ENCODE measurements around the gene PACRG.
A peak's percentile ranks its signal among the peaks of the same experiment; 100 is the strongest.

Gene PACRG

DNA sequence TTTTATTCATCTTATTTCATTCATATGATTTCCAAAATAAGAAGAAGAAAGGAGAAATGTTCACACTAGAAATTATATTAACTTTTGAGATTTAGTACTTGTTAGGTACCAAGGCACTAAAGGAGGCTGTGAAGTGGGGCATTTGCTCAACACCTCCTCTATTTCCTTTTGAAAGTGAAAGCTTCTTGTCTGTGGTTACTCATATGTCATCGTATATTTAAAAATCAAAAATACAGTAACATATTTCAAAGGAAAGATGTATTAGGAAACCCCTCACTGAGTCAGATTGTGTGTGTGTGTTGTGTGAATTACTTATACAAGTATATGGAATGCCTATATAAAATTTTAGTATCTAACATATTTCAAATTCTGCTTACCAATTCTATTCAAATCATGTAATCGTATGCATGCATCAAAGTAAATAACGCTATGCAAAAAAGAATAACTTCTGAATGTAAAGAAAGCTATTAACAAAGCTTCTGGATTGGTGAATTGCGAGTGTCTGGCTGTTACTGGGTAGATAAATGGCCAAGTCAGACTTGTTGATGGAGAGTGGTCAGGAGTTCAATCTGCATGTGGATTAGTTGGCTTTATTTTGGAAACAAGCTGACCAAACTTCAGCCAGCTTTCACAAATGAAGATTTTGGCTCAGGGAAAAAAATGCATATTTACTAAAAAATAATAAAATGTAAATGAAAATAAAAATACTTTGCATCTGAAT is 70.9 kb downstream of the PACRG start:
- DNase-seq: no peak

GRCh38 chr6:162814426-162814973 is 86.7 kb downstream of the PACRG start:
- DNase-seq: no peak

GRCh38 chr6:162817196-162817595 is 89.4 kb downstream of the PACRG start:
- DNase-seq: peak; percentile 14

- DNase-seq: no peak
Observed at GRCh38 chr6:162819284-162819683, 91.5 kb downstream of the PACRG start.

GRCh38 chr6:162821102-162821501 is 93.3 kb downstream of the PACRG start:
- no peak for DNase-seq

- DNase-seq: no peak
Observed at GRCh38 chr6:162825597-162825996, 97.8 kb downstream of the PACRG start.

DNA sequence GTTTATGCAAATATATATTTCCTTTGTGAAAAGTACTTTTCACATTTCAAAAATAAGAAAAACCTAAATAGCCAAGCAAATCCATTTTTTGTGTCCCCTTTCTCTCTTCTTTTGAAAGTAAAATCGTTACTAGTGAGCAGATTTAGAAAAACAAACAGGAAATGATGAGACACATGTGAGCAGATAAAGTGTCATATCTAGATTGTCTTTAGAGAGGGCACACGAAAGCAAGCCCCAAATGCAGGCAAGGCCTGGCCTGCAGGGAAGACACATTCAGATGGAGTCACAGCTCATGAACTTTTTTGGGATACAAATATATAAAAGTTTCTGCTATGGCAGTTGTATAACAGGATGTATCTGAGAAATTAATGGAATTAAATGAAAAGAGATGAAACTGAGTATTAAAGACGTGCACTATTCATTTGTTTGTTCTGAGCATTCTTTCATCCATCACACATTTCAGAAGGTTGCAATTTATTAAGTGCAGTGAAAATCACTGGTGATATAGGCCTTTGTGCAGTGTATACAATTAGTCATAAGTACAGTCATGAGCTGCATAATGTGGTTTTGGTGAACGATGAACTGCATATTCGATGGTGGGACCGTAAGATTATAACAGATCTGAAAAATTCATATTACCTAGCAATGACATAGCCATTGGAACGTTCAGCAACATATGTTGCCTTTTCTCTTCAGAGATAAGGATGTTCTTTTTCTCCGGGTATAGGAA is 101.4 kb downstream of the PACRG start:
- DNase-seq: peak; percentile 3

GRCh38 chr6:162833776-162834175 is 106.0 kb downstream of the PACRG start:
- DNase-seq: no peak

- DNase-seq: no peak
Observed at GRCh38 chr6:162845972-162846371, 118.2 kb downstream of the PACRG start.

- DNase-seq: no peak
Observed at GRCh38 chr6:162846723-162847122, 118.9 kb downstream of the PACRG start.

DNA sequence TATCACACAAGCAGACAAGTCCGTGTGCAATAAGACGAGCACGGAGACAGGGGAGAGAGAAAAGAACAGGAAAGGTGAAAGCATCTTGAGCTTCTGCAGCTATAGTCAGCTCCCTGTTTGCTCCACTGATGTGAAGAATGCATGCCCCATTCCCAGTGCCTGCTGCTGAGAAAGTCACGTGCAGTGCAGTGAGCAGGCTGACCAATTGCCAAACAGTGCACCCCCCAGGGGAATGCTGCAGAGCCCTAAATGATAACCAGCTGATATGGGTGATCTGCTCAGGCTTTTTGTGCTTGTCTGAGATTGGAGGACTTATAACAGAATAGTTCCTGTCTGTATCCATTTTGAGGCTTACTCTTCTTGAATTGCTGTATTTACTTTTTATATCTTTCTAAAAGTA is 121.5 kb downstream of the PACRG start:
- peak; percentile 5 for DNase-seq

DNA sequence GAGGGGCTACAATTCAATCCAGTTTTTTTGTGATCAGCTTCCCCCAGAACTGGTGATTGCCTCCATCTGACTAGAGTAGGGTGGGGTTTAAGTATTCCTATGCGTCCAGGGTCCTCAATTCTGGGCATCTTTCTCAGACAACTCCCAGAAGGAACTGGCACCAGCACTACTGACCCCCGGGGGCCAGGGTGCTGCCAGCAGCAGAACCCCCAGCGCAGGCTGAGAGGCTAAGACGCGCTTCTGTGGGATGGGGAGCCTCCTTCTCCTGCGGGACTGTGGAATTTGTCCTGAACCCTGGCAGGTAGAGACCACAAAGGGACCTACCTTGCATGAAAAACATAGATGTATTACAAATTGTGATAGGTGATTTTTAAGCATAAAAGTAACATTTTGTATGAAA is 124.4 kb downstream of the PACRG start:
- no peak for DNase-seq

DNA sequence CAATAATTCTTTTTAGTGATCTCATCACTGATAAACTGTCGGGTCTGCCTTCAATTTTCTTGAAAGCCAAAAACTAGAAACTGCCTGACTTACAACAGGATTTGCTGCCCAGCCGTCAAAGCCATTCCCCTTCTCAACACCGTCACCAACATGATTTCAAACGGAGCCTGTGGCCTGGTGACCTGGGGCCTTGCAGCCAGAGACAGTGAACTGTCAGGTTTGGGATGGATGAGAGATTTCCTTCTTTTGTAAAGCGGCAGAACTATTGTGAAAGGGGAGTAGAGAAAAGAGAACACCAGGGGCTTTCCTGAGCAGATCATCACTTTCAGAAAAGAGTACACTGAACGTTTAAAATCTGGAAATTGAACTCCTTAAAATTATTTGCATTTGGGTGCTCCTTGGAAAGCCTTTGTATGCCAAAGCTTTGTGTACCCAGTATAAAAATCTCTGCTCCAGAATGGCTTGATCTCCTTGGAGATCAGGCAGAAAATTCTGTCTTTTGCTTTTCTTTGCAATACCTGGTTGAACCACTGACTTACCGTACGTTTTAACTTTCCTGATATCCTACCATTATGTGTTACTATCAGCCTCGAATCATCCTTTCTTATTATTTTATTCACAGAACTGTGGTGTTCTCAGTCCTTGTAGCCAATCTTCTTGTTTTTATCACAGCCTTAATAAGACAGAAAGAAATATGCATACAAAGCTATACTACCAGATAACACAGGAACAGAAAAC is 125.2 kb downstream of the PACRG start:
- no peak for DNase-seq

DNA sequence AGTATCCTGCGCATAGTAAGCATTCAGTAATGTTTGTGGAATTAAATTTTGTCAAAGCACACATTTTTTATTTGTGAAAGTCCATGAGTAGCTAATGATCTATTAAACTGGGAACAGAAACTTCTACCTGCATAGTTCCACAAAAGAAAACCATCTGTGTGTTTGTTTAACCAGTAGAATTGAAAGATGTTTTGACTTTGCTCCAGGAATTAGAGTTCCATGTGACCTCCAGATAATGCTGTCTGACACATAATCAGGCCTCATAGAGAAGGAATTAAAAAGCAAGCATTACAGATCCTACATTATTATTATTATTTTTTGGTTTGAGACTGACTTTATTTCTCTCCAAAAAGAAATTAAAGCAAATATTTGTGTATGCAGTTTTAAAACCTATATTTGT is 126.5 kb downstream of the PACRG start:
- no peak for DNase-seq

DNA sequence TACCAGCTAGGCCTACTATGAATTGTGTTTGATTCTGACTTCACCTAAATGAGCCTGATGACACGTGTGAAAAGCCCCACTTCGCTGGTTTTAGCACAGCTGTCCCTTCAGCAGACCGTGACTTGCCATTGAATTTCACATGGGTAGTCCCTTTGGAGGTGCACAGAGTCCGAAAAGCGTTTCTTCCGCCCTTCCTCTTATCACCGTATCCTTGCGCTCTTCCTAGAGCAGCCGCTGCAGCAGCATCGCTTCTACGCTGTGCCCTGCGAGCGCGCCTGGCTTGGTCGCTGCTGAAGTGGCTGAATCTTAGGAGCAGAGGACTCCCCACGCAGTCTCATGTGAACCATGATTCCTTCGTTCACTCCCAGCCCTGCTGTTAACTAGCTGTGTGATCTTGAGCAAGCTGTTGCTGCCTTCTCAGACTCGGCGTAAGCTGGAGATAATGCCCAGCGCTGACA is 127.0 kb downstream of the PACRG start:
- DNase-seq: no peak

DNA sequence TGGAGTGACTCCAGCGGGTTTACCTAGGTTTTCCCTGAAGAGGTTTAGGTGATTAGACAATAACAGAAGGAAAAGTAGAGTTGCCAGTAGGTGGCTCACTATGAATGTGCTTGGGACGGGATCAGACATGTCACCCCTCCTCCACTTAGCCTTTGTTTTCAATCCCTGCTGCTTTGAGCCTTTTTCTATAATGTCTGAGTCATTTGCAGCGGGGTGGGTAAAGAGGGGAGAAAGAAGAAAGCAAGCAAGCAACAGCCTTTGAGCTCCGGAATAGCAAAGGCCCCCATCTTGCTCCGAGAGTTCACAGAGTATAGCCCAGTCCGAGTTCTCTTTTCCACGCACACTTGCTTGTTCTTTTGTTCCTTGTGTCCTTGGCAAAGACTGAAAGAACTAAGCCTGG is 129.1 kb downstream of the PACRG start:
- DNase-seq: peak; percentile 92

DNA sequence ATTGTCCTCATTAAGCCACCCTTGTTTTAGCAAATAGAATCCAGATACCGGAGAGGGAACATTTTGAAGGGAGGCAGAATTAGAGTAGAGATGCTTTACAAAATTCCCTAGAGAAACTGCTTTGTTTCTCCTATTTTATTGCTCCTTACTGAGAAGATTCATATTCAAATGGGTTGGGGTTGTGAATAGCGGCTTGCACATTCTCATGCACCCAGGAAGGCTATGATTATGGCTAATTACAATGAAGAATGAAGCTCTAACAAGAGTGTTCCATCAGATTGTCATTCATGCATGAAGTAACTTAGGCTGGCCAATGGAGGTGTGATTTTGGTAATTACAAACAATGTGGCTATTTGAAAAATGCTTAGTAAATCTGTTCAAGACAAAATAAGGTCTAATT is 129.6 kb downstream of the PACRG start:
- DNase-seq: no peak

GRCh38 chr6:162862462-162862861 is 134.7 kb downstream of the PACRG start:
- DNase-seq: no peak

DNA sequence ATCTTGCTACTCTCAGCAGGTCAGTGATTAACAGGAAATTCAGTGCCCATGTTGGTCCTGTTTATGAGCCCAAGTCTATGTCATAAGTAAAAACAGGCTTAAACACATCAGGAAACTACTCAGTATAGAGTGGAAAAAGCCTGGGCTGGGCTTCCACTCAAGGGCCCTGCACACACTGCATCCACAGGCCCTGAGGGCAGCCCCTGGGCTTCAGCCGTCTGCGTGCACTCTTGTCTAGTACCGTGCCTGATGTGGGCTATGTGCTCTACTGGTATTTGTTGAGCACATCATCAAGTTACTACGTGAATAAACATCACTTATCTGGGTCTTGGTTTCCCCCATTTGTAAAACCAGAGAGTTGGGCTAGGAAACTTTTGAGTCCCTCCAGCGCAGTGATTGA is 135.2 kb downstream of the PACRG start:
- DNase-seq: no peak

GRCh38 chr6:162863821-162864220 is 136.0 kb downstream of the PACRG start:
- DNase-seq: no peak

- peak; percentile 50 for DNase-seq
Observed at GRCh38 chr6:162864911-162865310, 137.1 kb downstream of the PACRG start.

- no peak for DNase-seq
Observed at GRCh38 chr6:162866656-162867055, 138.9 kb downstream of the PACRG start.

DNA sequence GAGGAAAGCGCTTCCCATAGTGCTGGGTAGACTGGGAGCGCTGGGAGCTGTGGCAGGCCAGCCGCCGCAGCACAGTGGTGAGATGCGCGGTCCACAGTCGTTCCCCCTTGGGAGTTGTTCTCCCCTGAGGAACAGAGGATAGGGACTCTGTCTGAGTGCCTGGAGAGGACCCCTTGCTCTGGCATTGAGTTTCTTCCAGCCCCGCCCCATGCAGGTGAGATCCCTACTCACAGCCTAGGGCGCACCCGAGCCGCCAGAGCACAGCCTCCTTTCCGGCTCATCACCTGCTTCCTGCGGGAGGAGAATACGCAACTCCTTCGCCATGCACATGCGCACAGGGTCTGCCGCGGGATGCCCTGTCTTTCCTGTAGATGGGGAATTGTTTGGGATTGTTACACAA is 140.6 kb downstream of the PACRG start:
- DNase-seq: no peak

DNA sequence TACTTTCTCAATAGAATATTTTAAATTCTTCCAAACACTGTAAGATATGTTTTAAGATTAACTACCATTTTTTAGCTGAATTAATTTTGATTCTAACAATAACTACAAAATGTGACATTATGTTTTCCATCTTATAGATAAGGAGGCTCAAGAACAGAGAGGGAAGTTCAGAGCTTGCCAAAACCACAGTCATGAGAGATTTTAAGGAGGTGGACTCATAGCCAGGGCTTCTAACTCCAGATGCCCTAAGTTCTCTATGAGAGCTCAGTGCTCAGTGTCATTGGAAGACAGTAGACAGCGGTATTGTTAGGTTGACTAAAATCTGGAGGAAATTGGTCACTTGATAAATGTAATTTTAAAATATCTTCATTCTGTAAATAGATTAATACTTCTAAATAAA is 144.2 kb downstream of the PACRG start:
- no peak for DNase-seq

Data from fibroblast of skin of right quadriceps (primary cell).